Measurements from ENCODE around the gene NEDD4L. TPM values are rescaled to one million over a fixed set of nuclear protein-coding genes. Genes with fewer than 3 reads are reported as not detected.

Gene NEDD4L
- total RNA-seq, 1 donor from 2014 or later: 3.8 TPM

- intact Hi-C loops (cut with micrococcal nuclease): no loop called here
- Mint-ChIP-seq H3K4me3 (no peak overlapping the region), H3K27ac (no peak overlapping the region), H3K4me1 (ENCODE audit: low read depth) (no peaks in the 10 kb centered on the region), H3K36me3 (ENCODE audit: low read depth) (no peaks in the 10 kb centered on the region), H3K9me3 (no peaks in the 10 kb centered on the region), H3K27me3 (ENCODE audit: insufficient read depth) (peaks cover 6% of the 10 kb centered on the region)
- no peak for DNase-seq (ENCODE audit: low spot score)
Observed at GRCh38 chr18:58015065-58015780, 28.8 kb upstream of the NEDD4L start.

DNA sequence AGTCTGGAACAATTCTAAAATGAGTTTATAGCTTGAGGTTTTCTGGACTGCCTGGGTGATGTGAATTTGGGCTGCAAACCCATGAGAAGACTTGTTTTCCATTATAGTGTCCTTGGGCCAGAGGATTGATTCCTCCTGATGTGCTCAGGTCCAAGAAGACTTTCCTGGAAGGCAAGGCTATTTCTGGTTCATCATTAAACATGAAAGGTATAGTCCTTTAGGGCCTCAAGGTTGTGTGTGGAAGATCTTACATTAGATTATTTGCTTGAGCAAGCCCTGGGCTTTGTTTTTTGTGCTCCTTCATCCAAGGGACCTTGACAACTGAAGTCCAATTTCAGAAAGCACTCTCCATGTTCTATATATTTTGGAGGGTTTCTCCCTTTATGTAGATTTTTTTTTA is 26.8 kb upstream of the NEDD4L start:
- H3K36me3 Mint-ChIP-seq (ENCODE audit: low read depth): no peaks in the 10 kb centered on the region
- H3K4me3 Mint-ChIP-seq: no peak overlapping the region
- no peak for DNase-seq (ENCODE audit: low spot score)
- H3K9me3 Mint-ChIP-seq: no peaks in the 10 kb centered on the region
- no peak overlapping the region for H3K27ac Mint-ChIP-seq
- H3K4me1 Mint-ChIP-seq (ENCODE audit: low read depth): no peaks in the 10 kb centered on the region
- H3K27me3 Mint-ChIP-seq (ENCODE audit: insufficient read depth): peaks cover 6% of the 10 kb centered on the region
- intact Hi-C loops (cut with micrococcal nuclease): no loop called here

DNA sequence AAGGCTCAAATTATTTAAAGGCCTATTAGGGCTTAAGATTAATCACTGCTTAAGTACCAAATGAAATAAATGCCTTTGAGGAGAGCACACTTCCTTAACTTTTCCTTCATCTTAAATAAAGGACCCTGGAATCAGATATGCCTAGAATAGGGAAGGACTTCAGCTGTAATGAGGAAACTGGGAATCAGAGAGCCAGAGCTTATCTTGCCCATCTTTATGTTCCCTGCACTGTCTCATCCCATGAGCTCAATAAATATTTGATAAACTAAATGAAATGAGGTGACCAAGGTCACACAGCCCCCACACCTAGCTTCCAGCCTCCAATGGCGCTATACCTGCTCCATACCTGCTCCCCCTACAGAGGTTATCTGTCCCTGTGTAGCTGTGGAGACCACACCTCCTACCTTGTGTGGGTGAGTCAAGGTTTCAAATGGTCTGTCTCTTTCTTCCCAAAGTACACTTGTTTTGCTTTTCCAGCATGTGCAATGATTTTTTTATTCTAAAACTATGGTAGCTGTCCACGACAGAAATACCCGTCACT is 23.4 kb upstream of the NEDD4L start:
- no peak overlapping the region for H3K27ac Mint-ChIP-seq
- H3K9me3 Mint-ChIP-seq: no peaks in the 10 kb centered on the region
- intact Hi-C loops (cut with micrococcal nuclease): no loop called here
- H3K4me3 Mint-ChIP-seq: no peak overlapping the region
- H3K27me3 Mint-ChIP-seq (ENCODE audit: insufficient read depth): peaks cover 2% of the 10 kb centered on the region
- DNase-seq (ENCODE audit: low spot score): no peak
- H3K36me3 Mint-ChIP-seq (ENCODE audit: low read depth): no peaks in the 10 kb centered on the region
- no peaks in the 10 kb centered on the region for H3K4me1 Mint-ChIP-seq (ENCODE audit: low read depth)

GRCh38 chr18:58021504-58021903 is 22.5 kb upstream of the NEDD4L start:
- H3K27ac Mint-ChIP-seq: no peak overlapping the region
- H3K36me3 Mint-ChIP-seq (ENCODE audit: low read depth): no peaks in the 10 kb centered on the region
- H3K27me3 Mint-ChIP-seq (ENCODE audit: insufficient read depth): peaks cover 2% of the 10 kb centered on the region
- no peak for DNase-seq (ENCODE audit: low spot score)
- no peaks in the 10 kb centered on the region for H3K9me3 Mint-ChIP-seq
- no peak overlapping the region for H3K4me3 Mint-ChIP-seq
- intact Hi-C loops (cut with micrococcal nuclease): no loop called here
- H3K4me1 Mint-ChIP-seq (ENCODE audit: low read depth): no peaks in the 10 kb centered on the region

GRCh38 chr18:58023108-58023507 is 20.9 kb upstream of the NEDD4L start:
- Mint-ChIP-seq H3K4me3 (no peak overlapping the region), H3K9me3 (no peaks in the 10 kb centered on the region), H3K36me3 (ENCODE audit: low read depth) (no peaks in the 10 kb centered on the region), H3K4me1 (ENCODE audit: low read depth) (no peaks in the 10 kb centered on the region), H3K27ac (no peak overlapping the region), H3K27me3 (ENCODE audit: insufficient read depth) (peaks cover 2% of the 10 kb centered on the region)
- intact Hi-C loops (cut with micrococcal nuclease): no loop called here
- DNase-seq (ENCODE audit: low spot score): no peak

DNA sequence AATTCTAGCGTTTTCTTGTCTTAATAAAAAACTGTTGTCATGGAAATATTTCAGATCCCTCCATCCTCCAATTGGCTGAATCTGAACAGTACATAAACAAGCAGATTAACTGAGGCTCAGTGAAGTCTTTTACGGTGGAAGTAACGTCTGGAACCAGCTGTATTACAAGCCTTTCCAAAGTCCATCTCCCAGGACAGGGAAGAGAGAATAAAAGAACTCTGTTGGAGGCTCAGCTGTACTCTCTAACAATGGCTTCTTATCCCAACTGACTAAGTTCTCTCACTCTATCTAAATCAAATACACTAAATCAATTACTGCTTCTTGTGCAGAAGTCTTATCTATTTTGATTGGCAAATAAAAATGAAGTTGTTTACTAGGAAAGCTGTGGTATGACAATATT is 19.9 kb upstream of the NEDD4L start:
- H3K4me3 Mint-ChIP-seq: no peak overlapping the region
- H3K4me1 Mint-ChIP-seq (ENCODE audit: low read depth): no peaks in the 10 kb centered on the region
- no peaks in the 10 kb centered on the region for H3K36me3 Mint-ChIP-seq (ENCODE audit: low read depth)
- H3K27ac Mint-ChIP-seq: no peak overlapping the region
- H3K27me3 Mint-ChIP-seq (ENCODE audit: insufficient read depth): peaks cover 2% of the 10 kb centered on the region
- no peaks in the 10 kb centered on the region for H3K9me3 Mint-ChIP-seq
- DNase-seq (ENCODE audit: low spot score): no peak
- intact Hi-C loops (cut with micrococcal nuclease): no loop called here

DNA sequence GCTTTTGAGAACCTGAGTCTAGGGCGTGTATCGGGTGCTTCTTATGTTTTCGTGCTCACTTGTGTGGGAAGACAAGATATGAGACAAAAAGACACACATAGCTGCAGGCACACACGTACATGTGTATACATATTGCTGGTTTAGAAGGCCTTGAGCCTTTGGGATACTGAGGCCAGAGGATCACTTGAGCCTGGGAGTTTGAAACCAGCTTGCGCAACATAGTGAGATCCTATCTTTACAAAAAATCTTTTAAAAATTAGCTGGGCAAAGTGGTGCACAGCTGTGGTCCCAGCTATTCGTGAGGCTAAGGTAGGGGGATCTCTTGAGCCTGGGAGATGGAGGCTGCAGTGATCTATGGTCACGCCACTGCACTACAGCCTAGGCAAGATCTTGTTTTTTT is 18.8 kb upstream of the NEDD4L start:
- H3K27me3 Mint-ChIP-seq (ENCODE audit: insufficient read depth): peaks cover 2% of the 10 kb centered on the region
- H3K36me3 Mint-ChIP-seq (ENCODE audit: low read depth): no peaks in the 10 kb centered on the region
- no peaks in the 10 kb centered on the region for H3K9me3 Mint-ChIP-seq
- no peaks in the 10 kb centered on the region for H3K4me1 Mint-ChIP-seq (ENCODE audit: low read depth)
- H3K4me3 Mint-ChIP-seq: no peak overlapping the region
- H3K27ac Mint-ChIP-seq: no peak overlapping the region
- no peak for DNase-seq (ENCODE audit: low spot score)
- intact Hi-C loops (cut with micrococcal nuclease): no loop called here

GRCh38 chr18:58025733-58026132 is 18.3 kb upstream of the NEDD4L start:
- Mint-ChIP-seq H3K9me3 (no peaks in the 10 kb centered on the region), H3K4me3 (no peak overlapping the region), H3K36me3 (ENCODE audit: low read depth) (no peaks in the 10 kb centered on the region), H3K27me3 (ENCODE audit: insufficient read depth) (peaks cover 2% of the 10 kb centered on the region), H3K27ac (no peak overlapping the region), H3K4me1 (ENCODE audit: low read depth) (no peaks in the 10 kb centered on the region)
- intact Hi-C loops (cut with micrococcal nuclease): no loop called here
- DNase-seq (ENCODE audit: low spot score): no peak

DNA sequence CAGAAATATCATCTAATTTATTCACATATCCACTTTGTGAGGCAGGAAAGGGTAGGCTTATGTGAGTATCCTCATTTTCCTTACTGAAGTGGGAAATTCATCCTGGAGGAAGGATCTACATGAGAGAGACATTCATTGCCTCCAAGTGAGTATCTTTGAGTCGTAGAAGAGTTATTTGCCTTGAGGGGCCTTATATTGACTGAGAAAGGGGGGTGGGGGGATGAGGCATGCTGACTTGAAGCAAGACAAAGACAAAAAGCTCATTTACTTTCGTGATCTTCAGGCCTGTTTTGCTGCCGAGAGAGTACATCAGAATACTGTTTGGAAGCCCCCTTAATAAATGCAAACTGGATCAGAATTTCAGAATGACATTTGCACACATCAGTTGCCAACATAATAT is 17.6 kb upstream of the NEDD4L start:
- H3K27ac Mint-ChIP-seq: no peak overlapping the region
- H3K9me3 Mint-ChIP-seq: no peaks in the 10 kb centered on the region
- H3K4me1 Mint-ChIP-seq (ENCODE audit: low read depth): no peaks in the 10 kb centered on the region
- H3K36me3 Mint-ChIP-seq (ENCODE audit: low read depth): no peaks in the 10 kb centered on the region
- H3K4me3 Mint-ChIP-seq: no peak overlapping the region
- intact Hi-C loops (cut with micrococcal nuclease): no loop called here
- DNase-seq (ENCODE audit: low spot score): no peak
- H3K27me3 Mint-ChIP-seq (ENCODE audit: insufficient read depth): peaks cover 2% of the 10 kb centered on the region

GRCh38 chr18:58026857-58027256 is 17.2 kb upstream of the NEDD4L start:
- peaks cover 5% of the 10 kb centered on the region for H3K27me3 Mint-ChIP-seq (ENCODE audit: insufficient read depth)
- no peaks in the 10 kb centered on the region for H3K9me3 Mint-ChIP-seq
- H3K36me3 Mint-ChIP-seq (ENCODE audit: low read depth): no peaks in the 10 kb centered on the region
- no peak overlapping the region for H3K4me3 Mint-ChIP-seq
- intact Hi-C loops (cut with micrococcal nuclease): no loop called here
- H3K27ac Mint-ChIP-seq: no peak overlapping the region
- no peak for DNase-seq (ENCODE audit: low spot score)
- no peaks in the 10 kb centered on the region for H3K4me1 Mint-ChIP-seq (ENCODE audit: low read depth)

DNA sequence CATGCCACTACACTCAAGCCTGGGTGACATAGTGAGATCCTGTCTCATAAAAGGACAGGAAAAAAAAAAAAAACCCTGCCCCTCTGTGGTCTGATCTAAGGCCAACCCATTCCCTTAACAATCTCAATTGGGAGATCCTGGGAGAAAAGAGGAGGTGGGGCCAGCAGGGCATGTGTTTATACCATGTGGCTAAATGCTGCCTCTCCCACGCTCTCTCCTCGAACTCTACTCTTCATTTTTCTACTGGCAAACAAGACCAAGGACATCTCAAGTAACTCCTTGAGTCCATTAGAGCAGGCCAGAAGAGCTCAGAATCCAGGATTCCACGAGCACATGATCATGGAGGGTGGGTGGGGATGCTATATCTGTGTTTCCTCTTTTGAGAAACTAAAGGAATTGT is 16.7 kb upstream of the NEDD4L start:
- intact Hi-C loops (cut with micrococcal nuclease): no loop called here
- H3K36me3 Mint-ChIP-seq (ENCODE audit: low read depth): no peaks in the 10 kb centered on the region
- no peaks in the 10 kb centered on the region for H3K4me1 Mint-ChIP-seq (ENCODE audit: low read depth)
- H3K27ac Mint-ChIP-seq: no peak overlapping the region
- no peak overlapping the region for H3K4me3 Mint-ChIP-seq
- no peak for DNase-seq (ENCODE audit: low spot score)
- peaks cover 5% of the 10 kb centered on the region for H3K27me3 Mint-ChIP-seq (ENCODE audit: insufficient read depth)
- H3K9me3 Mint-ChIP-seq: no peaks in the 10 kb centered on the region

DNA sequence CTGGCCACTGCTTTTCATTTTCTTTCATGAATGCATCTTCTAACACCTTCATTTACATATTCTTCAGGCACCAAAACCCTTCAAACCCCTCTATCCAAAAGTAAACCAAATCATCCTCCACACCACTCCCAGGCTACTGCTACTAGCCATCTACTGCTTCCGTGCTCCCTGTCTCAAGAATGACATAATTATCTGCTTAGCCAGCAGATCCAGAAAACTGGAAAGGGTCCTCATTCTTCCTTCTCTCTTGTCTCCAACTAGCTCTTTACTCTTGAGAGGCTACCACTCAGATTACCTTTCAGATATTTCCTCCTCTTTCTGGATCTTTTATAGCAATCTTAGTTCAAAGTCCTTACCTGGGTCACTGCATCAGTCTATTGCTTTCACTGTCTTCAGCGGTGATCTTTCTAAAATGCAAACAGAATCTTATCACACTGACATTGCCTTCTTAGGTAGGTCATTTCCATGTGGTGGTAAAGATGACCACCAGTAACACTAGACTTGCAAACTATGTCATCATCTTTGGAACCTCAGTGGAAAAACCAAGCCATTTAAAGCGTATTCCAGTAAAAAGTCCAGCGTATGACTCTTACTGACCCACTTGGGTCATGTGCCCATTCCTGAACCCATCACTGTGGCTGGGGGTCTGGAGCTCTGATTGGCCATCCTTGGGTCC is 15.8 kb upstream of the NEDD4L start:
- Mint-ChIP-seq H3K36me3 (ENCODE audit: low read depth) (no peaks in the 10 kb centered on the region), H3K27me3 (ENCODE audit: insufficient read depth) (peaks cover 8% of the 10 kb centered on the region), H3K4me1 (ENCODE audit: low read depth) (no peaks in the 10 kb centered on the region), H3K4me3 (no peak overlapping the region), H3K9me3 (no peaks in the 10 kb centered on the region), H3K27ac (no peak overlapping the region)
- intact Hi-C loops (cut with micrococcal nuclease): no loop called here
- DNase-seq (ENCODE audit: low spot score): no peak

- DNase-seq (ENCODE audit: low spot score): no peak
Observed at GRCh38 chr18:58032233-58032632, 11.8 kb upstream of the NEDD4L start.

More at GRCh38 chr18:58032233-58032632, 11.8 kb upstream of the NEDD4L start:
- Mint-ChIP-seq H3K4me1 (ENCODE audit: low read depth) (no peaks in the 10 kb centered on the region), H3K27ac (no peak overlapping the region), H3K9me3 (no peaks in the 10 kb centered on the region), H3K27me3 (ENCODE audit: insufficient read depth) (peaks cover 16% of the 10 kb centered on the region), H3K36me3 (ENCODE audit: low read depth) (no peaks in the 10 kb centered on the region), H3K4me3 (no peak overlapping the region)
- intact Hi-C loops (cut with micrococcal nuclease): no loop called here
